Gastroesophageal sphincter (tissue), 3 donors: ENCODE results near the gene ST7.

Experiments
- POLR2AphosphoS5 ChIP-seq: sonication (generic); formaldehyde crosslinking; IDR thresholded peaks from one replicate; pipeline ENCODE4 v1.6.1; 2017; ENCODE audit warnings: antibody characterized with exemption
- TF ChIP-seq, protein P1 (sequence below), 4 experiments: fragments of 200-600 bp in 2 of 4; fragments of 450-650 bp in 2 of 4; sonication (generic) in 1 of 4; IDR thresholded peaks; one replicate each; pipeline ENCODE4 v1.5.1; 2017 to 2019; ENCODE audit warnings: antibody characterized with exemption in 4 of 4, mild to moderate bottlenecking in 2 of 4, moderate library complexity in 2 of 4

DNA sequence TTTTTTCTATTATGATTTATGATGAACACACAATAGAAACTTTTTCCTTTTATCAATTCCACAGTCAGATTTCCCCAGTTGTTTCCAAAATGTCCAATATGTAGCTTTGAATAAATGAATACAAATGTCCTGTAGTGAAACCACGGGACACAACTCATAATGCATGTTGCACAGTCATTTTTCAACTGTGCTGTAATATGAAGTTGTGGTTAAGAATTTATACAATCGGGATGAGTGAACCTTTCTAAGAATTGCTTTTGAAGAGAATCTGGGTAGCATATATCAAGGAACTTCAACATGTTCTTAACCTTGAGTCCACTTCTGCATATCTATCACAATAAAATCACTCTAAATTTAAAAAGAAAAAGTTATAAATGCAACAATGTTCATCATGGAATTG is 14.6 kb upstream of the ST7 start:
- TF ChIP-seq, protein P1, sequence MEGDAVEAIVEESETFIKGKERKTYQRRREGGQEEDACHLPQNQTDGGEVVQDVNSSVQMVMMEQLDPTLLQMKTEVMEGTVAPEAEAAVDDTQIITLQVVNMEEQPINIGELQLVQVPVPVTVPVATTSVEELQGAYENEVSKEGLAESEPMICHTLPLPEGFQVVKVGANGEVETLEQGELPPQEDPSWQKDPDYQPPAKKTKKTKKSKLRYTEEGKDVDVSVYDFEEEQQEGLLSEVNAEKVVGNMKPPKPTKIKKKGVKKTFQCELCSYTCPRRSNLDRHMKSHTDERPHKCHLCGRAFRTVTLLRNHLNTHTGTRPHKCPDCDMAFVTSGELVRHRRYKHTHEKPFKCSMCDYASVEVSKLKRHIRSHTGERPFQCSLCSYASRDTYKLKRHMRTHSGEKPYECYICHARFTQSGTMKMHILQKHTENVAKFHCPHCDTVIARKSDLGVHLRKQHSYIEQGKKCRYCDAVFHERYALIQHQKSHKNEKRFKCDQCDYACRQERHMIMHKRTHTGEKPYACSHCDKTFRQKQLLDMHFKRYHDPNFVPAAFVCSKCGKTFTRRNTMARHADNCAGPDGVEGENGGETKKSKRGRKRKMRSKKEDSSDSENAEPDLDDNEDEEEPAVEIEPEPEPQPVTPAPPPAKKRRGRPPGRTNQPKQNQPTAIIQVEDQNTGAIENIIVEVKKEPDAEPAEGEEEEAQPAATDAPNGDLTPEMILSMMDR (IDR thresholded peaks at IDR 0.05) = no peak
- no peak for TF ChIP-seq POLR2AphosphoS5
